AG10803 (cell line): ENCODE results near the gene DDX54.

Source experiments
- DNase-seq: peaks from one replicate; pipeline ENCODE4 v3.0.0; 2010; ENCODE audit warnings: low read depth
- H3K4me3 ChIP-seq: 2 replicates; pipeline ENCODE4 v1.5.1; 2011; ENCODE audit warnings: mild to moderate bottlenecking, low read length, control low read depth
- CTCF ChIP-seq: conservative IDR thresholded peaks from 2 replicates; pipeline ENCODE4 v1.5.1; 2011; ENCODE audit warnings: mild to moderate bottlenecking, low read length, control low read depth, inconsistent platforms

The DDX54 gene

GRCh38 chr12:113184900-113185179, 438 bp downstream of the DDX54 start:
- peak; percentile 89 for DNase-seq
- no peak for TF ChIP-seq CTCF
- H3K4me3 ChIP-seq, result peak overlapping the region; percentile 86

GRCh38 chr12:113184098-113184899, 979 bp downstream of the DDX54 start:
- TF ChIP-seq CTCF, result no peak
- no peak for DNase-seq
- peak overlapping the region; percentile 86 for H3K4me3 ChIP-seq

- no peak for DNase-seq
- no peak overlapping the region for H3K4me3 ChIP-seq
- TF ChIP-seq CTCF, result no peak
These were observed 2.2 kb downstream of the DDX54 start for GRCh38 chr12:113183030-113183589.

GRCh38 chr12:113181975-113182374, 3.3 kb downstream of the DDX54 start:
- no peak for DNase-seq
- no peak for TF ChIP-seq CTCF
- H3K4me3 ChIP-seq, result no peak overlapping the region

GRCh38 chr12:113180333-113180732, 4.9 kb downstream of the DDX54 start:
- no peak overlapping the region for H3K4me3 ChIP-seq
- DNase-seq, result no peak
- no peak for TF ChIP-seq CTCF

GRCh38 chr12:113179023-113179422, 6.3 kb downstream of the DDX54 start:
- H3K4me3 ChIP-seq, result no peak overlapping the region
- DNase-seq, result no peak
- TF ChIP-seq CTCF, result no peak

GRCh38 chr12:113174461-113175384, 10.6 kb downstream of the DDX54 start:
- no peak overlapping the region for H3K4me3 ChIP-seq
- DNase-seq, result peak; percentile 54
- TF ChIP-seq CTCF, result peak; percentile 95
